Suprapubic skin (tissue), 4 donors: ENCODE data around the gene ADAMTS17. TPM values are rescaled to one million over a fixed set of nuclear protein-coding genes. Genes with fewer than 3 reads are reported as not detected.

Experiments used
- DNase-seq, 2 donors: peaks; one replicate each; pipeline ENCODE4 v3.0.0-alpha.2; 2019; ENCODE audit warnings: low spot score in 2 of 2
- H3K27ac ChIP-seq: fragments of 200-600 bp; sonication (generic); one replicate; pipeline ENCODE4 v1.5.1; 2019
- H3K27me3 ChIP-seq: fragments of 200-600 bp; sonication (generic); one replicate; pipeline ENCODE4 v1.5.1; 2019
- H3K36me3 ChIP-seq: fragments of 200-600 bp; sonication (generic); one replicate; pipeline ENCODE4 v1.5.1; 2019
- H3K4me1 ChIP-seq: fragments of 200-600 bp; sonication (generic); one replicate; pipeline ENCODE4 v1.5.1; 2019
- H3K4me3 ChIP-seq: fragments of 200-600 bp; sonication (generic); one replicate; pipeline ENCODE4 v1.5.1; 2019; ENCODE audit warnings: mild to moderate bottlenecking
- H3K9me3 ChIP-seq: fragments of 200-600 bp; sonication (generic); one replicate; pipeline ENCODE4 v1.5.1; 2019
- CTCF ChIP-seq, 2 donors: fragments of 200-600 bp in 1 of 2; fragments of 450-650 bp in 1 of 2; sonication (generic) in 1 of 2; IDR thresholded peaks; one replicate each; pipeline ENCODE4 v1.5.1; 2016 to 2019; ENCODE audit warnings: antibody characterized with exemption in 2 of 2, mild to moderate bottlenecking in 1 of 2, moderate library complexity in 1 of 2
- EP300 ChIP-seq: sonication (generic); formaldehyde crosslinking; IDR thresholded peaks from one replicate; pipeline ENCODE4 v1.6.1; 2017; ENCODE audit warnings: antibody characterized with exemption
- POLR2A ChIP-seq, 2 donors: fragments of 450-650 bp; IDR thresholded peaks; one replicate each; pipeline ENCODE4 v1.6.1; 2017; ENCODE audit warnings: antibody characterized with exemption in 2 of 2, mild to moderate bottlenecking in 2 of 2, moderate library complexity in 2 of 2
- POLR2AphosphoS5 ChIP-seq, 3 donors: sonication (generic); formaldehyde crosslinking; IDR thresholded peaks; one replicate each; pipeline ENCODE4 v1.6.1; 2017; ENCODE audit warnings: antibody characterized with exemption in 3 of 3
- WGBS: methylation state at CpG from one replicate; pipeline ENCODE4 v1.1.5; 2018; 5-methylcytosine and 5-hydroxymethylcytosine counted together
- total RNA-seq, 4 donors: library from RNA; depleted of rRNA; stranded (reverse); fragments of >200 nt; gene quantifications; one replicate each; pipeline ENCODE4 v1.1.0, GENCODE V29; 2016

The ADAMTS17 gene
- total RNA-seq, 4 donors from 2014 or later = 4.2 to 12.3 (median 6.3) TPM

- 85% methylated on average over 5 of the region's 5 CpGs for WGBS
- H3K27me3 ChIP-seq = no peaks in the 10 kb centered on the region
- no peak overlapping the region for H3K27ac ChIP-seq
- peak in 1 of 2 donors; percentile 8 for DNase-seq
- no peak overlapping the region for H3K4me3 ChIP-seq
- H3K36me3 ChIP-seq = no peaks in the 10 kb centered on the region
- no peaks in the 10 kb centered on the region for H3K9me3 ChIP-seq
- H3K4me1 ChIP-seq = peaks cover 26% of the 10 kb centered on the region
- TF ChIP-seq POLR2A (IDR thresholded peaks at IDR 0.05) (no peak), CTCF (IDR thresholded peaks at IDR 0.05) (no peak), POLR2AphosphoS5 (IDR thresholded peaks at IDR 0.05) (no peak), EP300 (no peak)
Observed at GRCh38 chr15:99951511-99951910, 390.3 kb downstream of the ADAMTS17 start.

- Histone ChIP-seq H3K36me3 (no peaks in the 10 kb centered on the region), H3K4me3 (no peak overlapping the region), H3K4me1 (no peaks in the 10 kb centered on the region), H3K27ac (no peak overlapping the region), H3K27me3 (no peaks in the 10 kb centered on the region), H3K9me3 (peaks cover 9% of the 10 kb centered on the region)
- 100% methylated on average over 1 of the region's 1 CpG for WGBS
- no peak for TF ChIP-seq POLR2AphosphoS5 (IDR thresholded peaks at IDR 0.05)
- DNase-seq = no peak
Observed at GRCh38 chr15:99944131-99944530, 397.6 kb downstream of the ADAMTS17 start.

- WGBS = 97% methylated on average over 7 of the region's 7 CpGs
- Histone ChIP-seq H3K4me3 (no peak overlapping the region), H3K9me3 (peaks cover 9% of the 10 kb centered on the region), H3K4me1 (no peaks in the 10 kb centered on the region), H3K27ac (no peak overlapping the region), H3K27me3 (no peaks in the 10 kb centered on the region), H3K36me3 (no peaks in the 10 kb centered on the region)
- TF ChIP-seq POLR2AphosphoS5 (IDR thresholded peaks at IDR 0.05) (no peak), POLR2A (IDR thresholded peaks at IDR 0.05) (no peak), CTCF (IDR thresholded peaks at IDR 0.05) (no peak), EP300 (no peak)
- no peak for DNase-seq
Observed at GRCh38 chr15:99943466-99943865, 398.3 kb downstream of the ADAMTS17 start.

GRCh38 chr15:99932676-99933402, 408.9 kb downstream of the ADAMTS17 start:
- H3K9me3 ChIP-seq = no peaks in the 10 kb centered on the region
- 95% methylated on average over 8 of the region's 13 CpGs for WGBS
- TF ChIP-seq POLR2A (IDR thresholded peaks at IDR 0.05) = no peak
- no peak for TF ChIP-seq POLR2AphosphoS5 (IDR thresholded peaks at IDR 0.05)
- no peak for TF ChIP-seq EP300
- no peak for TF ChIP-seq CTCF (IDR thresholded peaks at IDR 0.05)
- peaks cover 6% of the 10 kb centered on the region for H3K4me1 ChIP-seq
- no peak for DNase-seq
- H3K27me3 ChIP-seq = peaks cover 11% of the 10 kb centered on the region
- H3K27ac ChIP-seq = no peak overlapping the region
- H3K4me3 ChIP-seq = no peak overlapping the region
- H3K36me3 ChIP-seq = no peaks in the 10 kb centered on the region

- Histone ChIP-seq H3K9me3 (no peaks in the 10 kb centered on the region), H3K27ac (no peak overlapping the region), H3K4me3 (no peak overlapping the region), H3K36me3 (no peaks in the 10 kb centered on the region), H3K4me1 (peaks cover 6% of the 10 kb centered on the region), H3K27me3 (peaks cover 11% of the 10 kb centered on the region)
- 90% methylated on average over 13 of the region's 13 CpGs for WGBS
- no peak for DNase-seq
- TF ChIP-seq POLR2AphosphoS5 (IDR thresholded peaks at IDR 0.05) (no peak), EP300 (no peak), POLR2A (IDR thresholded peaks at IDR 0.05) (no peak), CTCF (IDR thresholded peaks at IDR 0.05) (no peak)
Observed at GRCh38 chr15:99931703-99932603, 409.8 kb downstream of the ADAMTS17 start.
